Medulla oblongata (tissue), 1 donor: ENCODE results near the gene IVL.

Source experiments
- DNase-seq: peaks from one replicate; pipeline ENCODE4 v3.0.0-alpha.2; 2015; ENCODE audit errors: extremely low spot score

The IVL gene

GRCh38 chr1:152951711-152952110 lies 43.4 kb downstream of the IVL start:
- DNase-seq: no peak

GRCh38 chr1:152953761-152954160 lies 45.4 kb downstream of the IVL start:
- no peak for DNase-seq

GRCh38 chr1:152954436-152954835 lies 46.1 kb downstream of the IVL start:
- DNase-seq: no peak

GRCh38 chr1:152957561-152957960 lies 49.2 kb downstream of the IVL start:
- DNase-seq: no peak

GRCh38 chr1:152959273-152959672 lies 50.9 kb downstream of the IVL start:
- DNase-seq: no peak

GRCh38 chr1:152959801-152960451 lies 51.6 kb downstream of the IVL start:
- no peak for DNase-seq

GRCh38 chr1:152960452-152961044 lies 52.2 kb downstream of the IVL start:
- DNase-seq: no peak
